DMS53 treated with DMSO at 0.1 percent for 48 hours (cell line): ENCODE results near the gene ZC3H7A.

Experiments used
- DNase-seq: peaks from one replicate; lab custom pipeline; 2025; ENCODE audit not compliant: unreplicated experiment; lab: John Stamatoyannopoulos, UW

ZC3H7A gene

GRCh38 chr16:11708421-11708820, 88.6 kb downstream of the ZC3H7A start:
- DNase-seq, result no peak

GRCh38 chr16:11707679-11708197, 89.3 kb downstream of the ZC3H7A start:
- DNase-seq, result no peak

- DNase-seq, result no peak
Observed at GRCh38 chr16:11706180-11706742, 90.8 kb downstream of the ZC3H7A start.

- DNase-seq, result no peak
Observed at GRCh38 chr16:11705311-11706025, 91.6 kb downstream of the ZC3H7A start.
